Ishikawa (cell line): Measurements from ENCODE around the gene NUP93.

Source experiments
- CEBPB ChIP-seq: IDR thresholded peaks from 2 replicates; pipeline ENCODE4 v1.6.1; 2012
- EGR1 ChIP-seq: IDR thresholded peaks from 2 replicates; pipeline ENCODE4 v1.6.1; 2012
- EP300 ChIP-seq: IDR thresholded peaks from 2 replicates; pipeline ENCODE4 v1.6.1; 2012; ENCODE audit warnings: borderline replicate concordance
- TAF1 ChIP-seq: IDR thresholded peaks from 2 replicates; pipeline ENCODE4 v1.6.1; 2012; ENCODE audit warnings: low read depth, mild to moderate bottlenecking
- TCF12 ChIP-seq: IDR thresholded peaks from 2 replicates; pipeline ENCODE4 v1.6.1; 2012; ENCODE audit warnings: low read depth
- TEAD4 ChIP-seq: IDR thresholded peaks from 2 replicates; pipeline ENCODE4 v1.6.1; 2012
- YY1 ChIP-seq: IDR thresholded peaks from 2 replicates; pipeline ENCODE4 v1.6.1; 2012; ENCODE audit warnings: low read depth
- TF ChIP-seq, protein P1 (sequence below): IDR thresholded peaks from 2 replicates; pipeline ENCODE4 v1.6.1; 2012

DNA sequence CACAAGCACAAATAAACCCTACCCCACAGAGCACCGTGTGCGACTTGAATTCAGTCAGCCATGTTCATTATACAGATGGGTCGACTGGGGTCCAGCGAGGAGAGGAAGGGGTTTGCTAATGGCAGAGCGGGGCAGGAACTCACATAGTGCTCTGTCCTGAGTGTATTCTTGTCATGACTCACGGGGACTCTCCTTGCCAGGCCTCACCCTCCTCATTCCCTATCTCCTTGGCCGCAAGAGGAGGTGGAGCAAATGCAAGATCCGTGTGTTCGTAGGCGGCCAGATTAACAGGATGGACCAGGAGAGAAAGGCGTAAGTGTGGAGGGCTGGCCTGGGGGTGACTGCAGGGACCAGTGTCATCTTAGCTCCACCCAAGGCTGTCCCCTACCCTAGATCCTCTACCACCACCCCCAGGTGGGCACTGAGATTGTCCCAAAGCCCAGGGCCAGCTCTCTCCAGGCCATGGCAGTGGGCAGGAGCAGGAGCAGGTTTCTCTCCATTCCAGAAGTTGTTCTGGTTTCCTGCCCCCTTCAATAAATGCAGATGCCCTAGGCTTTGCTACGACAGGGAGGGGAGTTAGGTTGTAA, 164.5 kb downstream of the NUP93 start:
- TF ChIP-seq TAF1 = no peak
- no peak for TF ChIP-seq TCF12
- TF ChIP-seq, protein P1, sequence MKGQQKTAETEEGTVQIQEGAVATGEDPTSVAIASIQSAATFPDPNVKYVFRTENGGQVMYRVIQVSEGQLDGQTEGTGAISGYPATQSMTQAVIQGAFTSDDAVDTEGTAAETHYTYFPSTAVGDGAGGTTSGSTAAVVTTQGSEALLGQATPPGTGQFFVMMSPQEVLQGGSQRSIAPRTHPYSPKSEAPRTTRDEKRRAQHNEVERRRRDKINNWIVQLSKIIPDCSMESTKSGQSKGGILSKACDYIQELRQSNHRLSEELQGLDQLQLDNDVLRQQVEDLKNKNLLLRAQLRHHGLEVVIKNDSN = no peak
- TF ChIP-seq EGR1 = no peak
- TF ChIP-seq EP300 = no peak
- no peak for TF ChIP-seq TEAD4
- TF ChIP-seq YY1 = no peak
- TF ChIP-seq CEBPB = no peak
